Panc1 (cell line): ENCODE data around the gene IZUMO4. TPM values are rescaled to one million over a fixed set of nuclear protein-coding genes. Genes with fewer than 3 reads are reported as not detected.

Source experiments
- ATAC-seq: fragments of 200-7000 bp; cut with Tn5 transposase; 2 replicates; pipeline ENCODE4 v1.9.1; 2020; ENCODE audit warnings: mild to moderate bottlenecking, moderate library complexity
- BruUV-seq: library from RNA; stranded (reverse); fragments of 400-500 nt; replicated peaks from 2 replicates; lab custom pipeline; 2021; lab: Mats Ljungman, UMichigan
- CTCF ChIA-PET: fragments of 300-600 bp; sonication (Branson Sonifier 250); formaldehyde crosslinking; loops from one replicate; lab custom pipeline; 2022; ENCODE audit warnings: antibody characterized with exemption; lab: Charles Lee
- POLR2A ChIA-PET: fragments of 300-600 bp; sonication (Branson Sonifier 250); formaldehyde crosslinking; loops from one replicate; lab custom pipeline; 2022; ENCODE audit warnings: antibody characterized with exemption; lab: Charles Lee
- DNase-seq: peaks from one replicate; pipeline ENCODE4 v3.0.0-alpha.2; 2010; ENCODE audit warnings: low read depth, low spot score
- H3K27ac ChIP-seq: 2 replicates; pipeline ENCODE4 v1.5.1; 2011; ENCODE audit warnings: mild to moderate bottlenecking, low read length, inconsistent platforms
- H3K27me3 ChIP-seq: fragments of 200-500 bp; sonication (Bioruptor generic); 2 replicates; pipeline ENCODE4 v1.6.0; 2014; ENCODE audit warnings: low read length, inconsistent platforms; ENCODE audit not compliant: control insufficient read depth, insufficient read depth
- H3K36me3 ChIP-seq: fragments of 200-500 bp; sonication (Bioruptor generic); 2 replicates; pipeline ENCODE4 v1.5.1; 2014; ENCODE audit warnings: inconsistent platforms, mild to moderate bottlenecking, low read length, moderate library complexity; ENCODE audit not compliant: control insufficient read depth, insufficient read depth
- H3K4me1 ChIP-seq: 2 replicates; pipeline ENCODE4 v1.5.1; 2011; ENCODE audit warnings: inconsistent platforms, mild to moderate bottlenecking, low read length, moderate library complexity; ENCODE audit not compliant: control insufficient read depth, insufficient read depth
- H3K4me3 ChIP-seq, 2 experiments: 2 replicates each; pipeline ENCODE4 v1.5.1; 2011 to 2012; ENCODE audit warnings: low read depth in 2 of 2, low read length in 2 of 2, mild to moderate bottlenecking in 2 of 2, inconsistent platforms in 1 of 2, moderate library complexity in 1 of 2
- H3K9me3 ChIP-seq: fragments of 200-500 bp; sonication (Bioruptor generic); 2 replicates; pipeline ENCODE4 v1.5.1; 2014; ENCODE audit warnings: low read depth, mild to moderate bottlenecking, inconsistent platforms, low read length, moderate library complexity; ENCODE audit not compliant: control insufficient read depth, insufficient read depth
- CTCF ChIP-seq: fragments of 450-650 bp; IDR thresholded peaks from 2 replicates; pipeline ENCODE4 v1.5.1; 2017; ENCODE audit warnings: mild to moderate bottlenecking
- POLR2AphosphoS5 ChIP-seq: IDR thresholded peaks from 2 replicates; pipeline ENCODE4 v1.6.1; 2012; ENCODE audit warnings: mild to moderate bottlenecking, low read depth, low read length, moderate library complexity
- SIN3A ChIP-seq: IDR thresholded peaks from 2 replicates; pipeline ENCODE4 v1.6.1; 2012; ENCODE audit warnings: low read depth, mild to moderate bottlenecking, low read length, moderate library complexity, borderline replicate concordance; ENCODE audit not compliant: insufficient read depth
- TCF7L2 ChIP-seq: IDR thresholded peaks from 2 replicates; pipeline ENCODE4 v1.6.1; 2011; ENCODE audit warnings: mild to moderate bottlenecking, low read depth, low read length, inconsistent platforms
- in situ Hi-C: cut with HindIII; loops from 2 replicates; pipeline ENCODE4 v1.10.0; 2016; ENCODE audit warnings: low sequenced_read_pairs, low pct_unique_long_range_greater_than_20kb
- intact Hi-C: fragments of 100-400 bp; cut with micrococcal nuclease; formaldehyde crosslinking; loops from one replicate; pipeline ENCODE4 v1.10.0; 2022; ENCODE audit not compliant: unreplicated experiment
- total RNA-seq: library from RNA; stranded (reverse); gene quantifications from one replicate; pipeline ENCODE4 v1.2.1, GENCODE V29; 2021; ENCODE audit not compliant: unreplicated experiment
- TF ChIP-seq, protein P1 (sequence below), 2 experiments: IDR thresholded peaks; 2 replicates each; pipeline ENCODE4 v1.6.1; 2011 to 2012; ENCODE audit warnings: low read depth in 2 of 2, control low read depth in 1 of 2, low read length in 1 of 2, mild to moderate bottlenecking in 1 of 2, moderate library complexity in 1 of 2; ENCODE audit not compliant: insufficient read depth in 1 of 2

Gene IZUMO4
- total RNA-seq, 1 experiment from 2014 or later: 5.4 TPM

- no peak for TF ChIP-seq SIN3A
- TF ChIP-seq, protein P1, sequence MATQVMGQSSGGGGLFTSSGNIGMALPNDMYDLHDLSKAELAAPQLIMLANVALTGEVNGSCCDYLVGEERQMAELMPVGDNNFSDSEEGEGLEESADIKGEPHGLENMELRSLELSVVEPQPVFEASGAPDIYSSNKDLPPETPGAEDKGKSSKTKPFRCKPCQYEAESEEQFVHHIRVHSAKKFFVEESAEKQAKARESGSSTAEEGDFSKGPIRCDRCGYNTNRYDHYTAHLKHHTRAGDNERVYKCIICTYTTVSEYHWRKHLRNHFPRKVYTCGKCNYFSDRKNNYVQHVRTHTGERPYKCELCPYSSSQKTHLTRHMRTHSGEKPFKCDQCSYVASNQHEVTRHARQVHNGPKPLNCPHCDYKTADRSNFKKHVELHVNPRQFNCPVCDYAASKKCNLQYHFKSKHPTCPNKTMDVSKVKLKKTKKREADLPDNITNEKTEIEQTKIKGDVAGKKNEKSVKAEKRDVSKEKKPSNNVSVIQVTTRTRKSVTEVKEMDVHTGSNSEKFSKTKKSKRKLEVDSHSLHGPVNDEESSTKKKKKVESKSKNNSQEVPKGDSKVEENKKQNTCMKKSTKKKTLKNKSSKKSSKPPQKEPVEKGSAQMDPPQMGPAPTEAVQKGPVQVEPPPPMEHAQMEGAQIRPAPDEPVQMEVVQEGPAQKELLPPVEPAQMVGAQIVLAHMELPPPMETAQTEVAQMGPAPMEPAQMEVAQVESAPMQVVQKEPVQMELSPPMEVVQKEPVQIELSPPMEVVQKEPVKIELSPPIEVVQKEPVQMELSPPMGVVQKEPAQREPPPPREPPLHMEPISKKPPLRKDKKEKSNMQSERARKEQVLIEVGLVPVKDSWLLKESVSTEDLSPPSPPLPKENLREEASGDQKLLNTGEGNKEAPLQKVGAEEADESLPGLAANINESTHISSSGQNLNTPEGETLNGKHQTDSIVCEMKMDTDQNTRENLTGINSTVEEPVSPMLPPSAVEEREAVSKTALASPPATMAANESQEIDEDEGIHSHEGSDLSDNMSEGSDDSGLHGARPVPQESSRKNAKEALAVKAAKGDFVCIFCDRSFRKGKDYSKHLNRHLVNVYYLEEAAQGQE (IDR thresholded peaks at IDR 0.05; ENCODE audit: insufficient read depth in 1 of 2, low read depth in 2 of 2, low read length in 1 of 2): peak; percentile 92 to 97
- H3K4me1 ChIP-seq: no peaks in the 10 kb centered on the region
- H3K27ac ChIP-seq: no peak overlapping the region
- CTCF ChIA-PET: no interaction called here
- peaks cover 2% of the 10 kb centered on the region; the same call in 1 of the 2 replicates for H3K36me3 ChIP-seq
- in situ Hi-C loops: no loop called here
- ATAC-seq (peak; percentile 16; the same call in 1 of the 2 replicates), DNase-seq (no peak)
- H3K27me3 ChIP-seq: no peaks in the 10 kb centered on the region
- no TSS peak for BruUV-seq
- POLR2A ChIA-PET: no interaction called here
- no peaks in the 10 kb centered on the region for H3K9me3 ChIP-seq
- intact Hi-C loops: no loop called here
- H3K4me3 ChIP-seq: no peak overlapping the region
These were observed 27.1 kb downstream of the IZUMO4 start for GRCh38 chr19:2123682-2124387.

GRCh38 chr19:2126879-2127518, 30.3 kb downstream of the IZUMO4 start:
- DNase-seq: no peak
- ATAC-seq: no peak
- in situ Hi-C loops (no loop called here), intact Hi-C loops (no loop called here)
- BruUV-seq: no TSS peak
- POLR2A ChIA-PET: no interaction called here
- H3K36me3 ChIP-seq: peaks cover 2% of the 10 kb centered on the region; the same call in 1 of the 2 replicates
- CTCF ChIA-PET: no interaction called here
- TF ChIP-seq, protein P1 (IDR thresholded peaks at IDR 0.05; ENCODE audit: insufficient read depth in 1 of 2, low read depth in 2 of 2, low read length in 1 of 2): no peak
- TF ChIP-seq CTCF (no peak), SIN3A (no peak), POLR2AphosphoS5 (no peak), TCF7L2 (no peak)
- H3K4me3 ChIP-seq: no peak overlapping the region
- H3K27ac ChIP-seq: no peak overlapping the region
- no peaks in the 10 kb centered on the region for H3K4me1 ChIP-seq
- H3K27me3 ChIP-seq: no peaks in the 10 kb centered on the region
- no peaks in the 10 kb centered on the region for H3K9me3 ChIP-seq
